H1 (cell line): ENCODE measurements around the gene CRACDL. TPM values are rescaled to one million over a fixed set of nuclear protein-coding genes. Genes with fewer than 3 reads are reported as not detected.

Experiments
- CHD2 ChIP-seq: IDR thresholded peaks from 2 replicates; pipeline ENCODE4 v1.6.1; 2012; ENCODE audit warnings: low read length, improper control_type of control experiment
- EGR1 ChIP-seq: IDR thresholded peaks from 2 replicates; pipeline ENCODE4 v1.6.1; 2011; ENCODE audit warnings: low read depth, low read length, borderline replicate concordance
- EP300 ChIP-seq, 2 experiments: IDR thresholded peaks; 1 replicate in 1 of 2; 2 replicates in 1 of 2; pipeline ENCODE4 v1.6.1; 2011 to 2012; ENCODE audit warnings: low read depth in 2 of 2, low read length in 2 of 2, mild to moderate bottlenecking in 2 of 2, borderline replicate concordance in 1 of 2, inconsistent platforms in 1 of 2, moderate library complexity in 1 of 2
- GABPA ChIP-seq: IDR thresholded peaks from 2 replicates; pipeline ENCODE4 v1.6.1; 2011; ENCODE audit warnings: mild to moderate bottlenecking, low read length, moderate library complexity, borderline replicate concordance; ENCODE audit not compliant: insufficient read depth
- NANOG ChIP-seq: IDR thresholded peaks from 2 replicates; pipeline ENCODE4 v1.6.1; 2011; ENCODE audit warnings: low read length, low read depth, mild to moderate bottlenecking, inconsistent platforms; ENCODE audit not compliant: insufficient read depth, poor library complexity, severe bottlenecking
- NRF1 ChIP-seq: IDR thresholded peaks from 2 replicates; pipeline ENCODE4 v1.6.1; 2011; ENCODE audit warnings: mild to moderate bottlenecking, low read depth, low read length, improper control_type of control experiment
- SIRT6 ChIP-seq: IDR thresholded peaks from one replicate; pipeline ENCODE4 v1.7.1; 2012; ENCODE audit warnings: low read length, inconsistent platforms
- SP1 ChIP-seq: IDR thresholded peaks from 2 replicates; pipeline ENCODE4 v1.6.1; 2011; ENCODE audit warnings: low read depth, low read length
- YY1 ChIP-seq: IDR thresholded peaks from 2 replicates; pipeline ENCODE4 v1.6.1; 2011; ENCODE audit warnings: low read depth, mild to moderate bottlenecking, low read length
- polyA plus RNA-seq, 7 experiments: library from polyadenylated mRNA; depleted of rRNA in 3 of 7; stranded (reverse) in 5 of 7; unstranded in 2 of 7; fragments of >200 nt in 5 of 7; fragments of 200-250 nt in 2 of 7; gene quantifications; 1 replicate in 5 of 7; 2 replicates in 1 of 7; 4 replicates in 1 of 7; pipeline versions ENCODE4 v1.2.1 to v1.2.3, GENCODE V29; 2011 to 2013; ENCODE audit warnings: missing spikeins in 2 of 7, mixed read lengths in 2 of 7
- total RNA-seq: library from RNA; stranded (reverse); fragmentation: NEBNext Ultra II Directional; extraction: Animal tissue kit (Norgen Biotek cat#: 25700); gene quantifications from 2 replicates; pipeline ENCODE4 v1.2.1, GENCODE V29; 2021

CRACDL gene
- total and polyA plus RNA-seq, 2 of the 8 experiments (the other 6 are each of a cell fraction or from before 2014, with no cell fraction given), result 0.07 to 0.38 TPM

GRCh38 chr2:98811766-98812165 is 124.3 kb downstream of the CRACDL start (continued):
- TF ChIP-seq CHD2 (no peak), EGR1 (no peak), SP1 (no peak), YY1 (no peak), NRF1 (no peak), NANOG (no peak), EP300 (IDR thresholded peaks at IDR 0.05; ENCODE audit: borderline replicate concordance in 1 of 2, low read depth in 2 of 2, low read length in 2 of 2) (no peak), GABPA (no peak), SIRT6 (no peak)
